Measurements from ENCODE around the gene PCBP4.

PCBP4 gene

DNA sequence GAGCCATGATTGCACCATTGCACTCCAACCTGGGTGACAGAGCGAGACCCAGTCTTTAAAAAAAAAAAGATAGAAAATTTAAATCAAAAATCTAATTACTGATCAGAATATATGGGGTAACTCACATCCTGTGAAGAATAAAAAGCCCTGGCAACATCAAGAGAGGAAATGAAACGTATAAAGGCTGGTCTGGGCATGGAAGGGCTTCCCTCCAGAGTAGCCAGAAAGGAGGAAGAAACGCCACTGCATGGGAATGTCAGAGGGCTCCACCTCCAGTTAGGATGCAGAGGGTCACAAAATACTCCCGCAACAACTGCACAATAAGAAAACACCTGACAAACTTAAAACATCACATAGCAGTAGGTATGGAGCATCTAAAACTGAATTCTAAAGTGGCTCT, 59.2 kb downstream of the PCBP4 start:
- DNase-seq (ENCODE audit: low read depth in 3 of 3): no peak
